ENCODE results near the gene MAB21L3.

DNA sequence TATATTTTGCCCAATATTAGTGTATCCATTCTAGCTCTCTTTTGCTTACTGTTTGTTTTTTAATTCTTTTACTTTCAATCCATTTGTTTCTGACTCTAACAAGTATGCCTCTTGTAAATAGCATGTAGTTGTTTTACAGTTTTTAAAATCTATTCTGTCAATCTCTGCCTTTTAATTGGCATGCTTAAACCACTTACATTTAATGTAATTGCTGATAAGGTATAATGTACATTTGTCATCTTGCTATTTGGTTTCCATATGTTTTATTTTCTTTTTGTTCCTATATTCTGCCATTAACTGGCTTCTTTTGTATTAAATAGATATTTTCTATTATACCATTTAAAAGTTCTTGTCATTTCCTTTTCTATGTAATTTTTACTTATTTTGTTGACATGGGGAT, 16.2 kb upstream of the MAB21L3 start:
- TF ChIP-seq, protein P1, sequence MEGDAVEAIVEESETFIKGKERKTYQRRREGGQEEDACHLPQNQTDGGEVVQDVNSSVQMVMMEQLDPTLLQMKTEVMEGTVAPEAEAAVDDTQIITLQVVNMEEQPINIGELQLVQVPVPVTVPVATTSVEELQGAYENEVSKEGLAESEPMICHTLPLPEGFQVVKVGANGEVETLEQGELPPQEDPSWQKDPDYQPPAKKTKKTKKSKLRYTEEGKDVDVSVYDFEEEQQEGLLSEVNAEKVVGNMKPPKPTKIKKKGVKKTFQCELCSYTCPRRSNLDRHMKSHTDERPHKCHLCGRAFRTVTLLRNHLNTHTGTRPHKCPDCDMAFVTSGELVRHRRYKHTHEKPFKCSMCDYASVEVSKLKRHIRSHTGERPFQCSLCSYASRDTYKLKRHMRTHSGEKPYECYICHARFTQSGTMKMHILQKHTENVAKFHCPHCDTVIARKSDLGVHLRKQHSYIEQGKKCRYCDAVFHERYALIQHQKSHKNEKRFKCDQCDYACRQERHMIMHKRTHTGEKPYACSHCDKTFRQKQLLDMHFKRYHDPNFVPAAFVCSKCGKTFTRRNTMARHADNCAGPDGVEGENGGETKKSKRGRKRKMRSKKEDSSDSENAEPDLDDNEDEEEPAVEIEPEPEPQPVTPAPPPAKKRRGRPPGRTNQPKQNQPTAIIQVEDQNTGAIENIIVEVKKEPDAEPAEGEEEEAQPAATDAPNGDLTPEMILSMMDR (IDR thresholded peaks at IDR 0.05; ENCODE audit: low read length) = no peak
- no peak for TF ChIP-seq EZH2phosphoT487 (IDR thresholded peaks at IDR 0.05; ENCODE audit: low read length)
- no peak for TF ChIP-seq EZH2 (optimal IDR thresholded peaks at IDR 0.05; ENCODE audit: low read depth, low read length)

Data from MM.1S (cell line).